GM13976 (cell line): ENCODE measurements around the gene RBM43.
"Not testable (repeated sequence)": the region's sequence is repeated elsewhere in the genome, so short reads cannot be mapped to it uniquely, and the experiment has no call there.

ENCODE experiments used
- DNase-seq: peaks from one replicate; pipeline ENCODE4 v3.0.0; 2012; ENCODE audit warnings: low spot score
- CTCF ChIP-seq: IDR thresholded peaks from 2 replicates; pipeline ENCODE4 v1.5.1; 2012; ENCODE audit warnings: borderline replicate concordance, mild to moderate bottlenecking; ENCODE audit not compliant: insufficient read depth; ENCODE audit errors: extremely low read depth, missing control alignments, control extremely low read depth
- in situ Hi-C: fragments of 300-500 bp; cut with MboI; formaldehyde crosslinking; loops from one replicate; pipeline ENCODE4 v1.12.0; 2022; ENCODE audit warnings: low sequenced_read_pairs, mixed read lengths, inconsistent platforms; ENCODE audit not compliant: unreplicated experiment

The RBM43 gene

GRCh38 chr2:151261231-151261976, at the start of gene RBM43:
Gene RBM43 (minus strand): TSS chr2:151261863. CDS start chr2:151261727, 136 bp downstream.
- TF ChIP-seq CTCF: no peak
- in situ Hi-C loops: no loop called here
- peak; percentile 92 for DNase-seq

- DNase-seq, in situ Hi-C loops: not testable (repeated sequence)
These were observed 48.6 kb upstream of the RBM43 start for GRCh38 chr2:151310313-151310712.

GRCh38 chr2:151306621-151307020, 45.0 kb upstream of the RBM43 start:
- no peak for TF ChIP-seq CTCF
- in situ Hi-C loops: no loop called here
- DNase-seq: no peak

- no peak for DNase-seq
- TF ChIP-seq CTCF: no peak
- in situ Hi-C loops: no loop called here
These were observed 43.5 kb upstream of the RBM43 start for GRCh38 chr2:151305129-151305691.

- in situ Hi-C loops: no loop called here
- DNase-seq: no peak
- no peak for TF ChIP-seq CTCF
These were observed 41.2 kb upstream of the RBM43 start for GRCh38 chr2:151302879-151303278.

- no peak for DNase-seq
- no peak for TF ChIP-seq CTCF
- in situ Hi-C loops: no loop called here
These were observed 40.7 kb upstream of the RBM43 start for GRCh38 chr2:151302404-151302803.

GRCh38 chr2:151299920-151300539, 38.4 kb upstream of the RBM43 start:
- no peak for TF ChIP-seq CTCF
- in situ Hi-C loops: no loop called here
- no peak for DNase-seq
